Kidney (tissue), 14 donors: ENCODE measurements around the gene IL17RE. TPM values are rescaled to one million over a fixed set of nuclear protein-coding genes. Genes with fewer than 3 reads are reported as not detected.

Source experiments
- DNase-seq, 5 donors: peaks; one replicate each; pipeline ENCODE4 v3.0.0-alpha.2; 2013 to 2020
- FAIRE-seq: peaks from 2 replicates; lab custom pipeline; 2012; peaks lifted over from hg19 to GRCh38; lab: Jason Lieb, UNC
- H3K27ac ChIP-seq, 2 donors: one replicate each; pipeline ENCODE4 v1.7.0; 2013; ENCODE audit warnings: low read depth in 2 of 2, low read length in 2 of 2, inconsistent platforms in 1 of 2
- H3K27me3 ChIP-seq: one replicate; pipeline ENCODE4 v1.7.1; 2013; ENCODE audit warnings: low read length, inconsistent platforms; ENCODE audit not compliant: control insufficient read depth, insufficient read depth
- H3K36me3 ChIP-seq, 3 donors: one replicate each; pipeline versions ENCODE4 v1.7.0 to v1.7.1; 2013; ENCODE audit warnings: low read length in 3 of 3, control low read depth in 1 of 3, inconsistent platforms in 1 of 3; ENCODE audit not compliant: insufficient read depth in 3 of 3, control insufficient read depth in 2 of 3
- H3K4me1 ChIP-seq, 3 donors: one replicate each; pipeline versions ENCODE4 v1.7.0 to v1.7.1; 2013; ENCODE audit warnings: low read length in 3 of 3, inconsistent platforms in 1 of 3, low read depth in 1 of 3; ENCODE audit not compliant: control insufficient read depth in 2 of 3, insufficient read depth in 2 of 3
- H3K4me3 ChIP-seq, 3 donors: one replicate each; pipeline versions ENCODE4 v1.7.0 to v1.8.1; 2013; ENCODE audit warnings: low read length in 3 of 3, control low read depth in 1 of 3, inconsistent platforms in 1 of 3
- H3K9ac ChIP-seq, 3 donors: one replicate each; pipeline versions ENCODE4 v1.7.0 to v1.7.1; 2013; ENCODE audit warnings: low read length in 3 of 3, control low read depth in 1 of 3, inconsistent platforms in 1 of 3
- H3K9me3 ChIP-seq, 3 donors: one replicate each; pipeline versions ENCODE4 v1.7.0 to v1.7.1; 2013; ENCODE audit warnings: low read length in 3 of 3, control low read depth in 1 of 3, inconsistent platforms in 1 of 3; ENCODE audit not compliant: control insufficient read depth in 2 of 3, insufficient read depth in 1 of 3
- CTCF ChIP-seq: IDR thresholded peaks from 3 replicates; pipeline ENCODE4 v1.5.1; 2012; ENCODE audit warnings: mild to moderate bottlenecking, moderate library complexity, borderline replicate concordance; ENCODE audit not compliant: insufficient read depth; ENCODE audit errors: extremely low read depth
- intact Hi-C: fragments of 100-400 bp; cut with DNase I; formaldehyde crosslinking; loops from one replicate; pipeline ENCODE4 v1.11.1; 2022
- polyA plus RNA-seq: library from polyadenylated mRNA; stranded (reverse); fragments of 350-450 nt; fragmentation: Illumina TruSeq; extraction: RNeasy Lipid Tissue Mini Kit (QIAGEN cat#74804); gene quantifications from one replicate; pipeline ENCODE4 v1.2.3, GENCODE V29; 2014; ENCODE audit warnings: low read depth, low replicate concordance; ENCODE audit not compliant: insufficient read depth
- total RNA-seq: library from RNA; stranded (reverse); fragmentation: NEBNext Ultra II Directional; extraction: Animal tissue kit (Norgen Biotek cat#: 25700); gene quantifications from one replicate; pipeline ENCODE4 v1.2.1, GENCODE V29; 2021
- donor health status: control.
- donor health status: control.
- donor health status: control.
- donor health status: control.
- donor health status: control.
- donor health status: DM: yes; HTN: yes; CAD: no.
- donor health status: Normal renal cell carcinoma (clear cell type).

The IL17RE gene
- total and polyA plus RNA-seq, 2 donors from 2014 or later, result 7.5 to 8.5 TPM

- intact Hi-C loops, result no loop called here
- Histone ChIP-seq H3K4me1 (peaks cover 0 to 12% (median 8%) of the 10 kb centered on the region in 3 donors), H3K27ac (no peak overlapping the region), H3K27me3 (no peaks in the 10 kb centered on the region), H3K9ac (no peak overlapping the region), H3K9me3 (no peaks in the 10 kb centered on the region), H3K4me3 (no peak overlapping the region), H3K36me3 (no peaks in the 10 kb centered on the region)
- FAIRE-seq, result no peak
- no peak for DNase-seq
- no peak for TF ChIP-seq CTCF
Observed at GRCh38 chr3:9909221-9910013, 6.8 kb downstream of the IL17RE start.

- FAIRE-seq, result no peak
- H3K27ac ChIP-seq, result no peak overlapping the region
- intact Hi-C loops, result no loop called here
- no peaks in the 10 kb centered on the region for H3K27me3 ChIP-seq
- no peak for DNase-seq
- no peak overlapping the region for H3K4me3 ChIP-seq
- H3K36me3 ChIP-seq, result no peaks in the 10 kb centered on the region
- no peak for TF ChIP-seq CTCF
- peaks cover 0 to 25% (median 12%) of the 10 kb centered on the region in 3 donors for H3K4me1 ChIP-seq
- no peak overlapping the region for H3K9ac ChIP-seq
- H3K9me3 ChIP-seq, result no peaks in the 10 kb centered on the region
Observed at GRCh38 chr3:9911863-9912262, 9.2 kb downstream of the IL17RE start.

GRCh38 chr3:9912294-9912935, 9.8 kb downstream of the IL17RE start:
- H3K27ac ChIP-seq, result no peak overlapping the region
- no peaks in the 10 kb centered on the region for H3K9me3 ChIP-seq
- FAIRE-seq, result no peak
- H3K36me3 ChIP-seq, result no peaks in the 10 kb centered on the region
- peaks cover 0 to 28% (median 12%) of the 10 kb centered on the region in 3 donors for H3K4me1 ChIP-seq
- TF ChIP-seq CTCF, result no peak
- no peak for DNase-seq
- H3K27me3 ChIP-seq, result no peaks in the 10 kb centered on the region
- intact Hi-C loops, result no loop called here
- H3K9ac ChIP-seq, result no peak overlapping the region
- no peak overlapping the region for H3K4me3 ChIP-seq
